Stimulated activated CD4-positive, alpha-beta T cell treated with anti-CD3 and anti-CD28 coated beads, Interleukin-1b, Interleukin-23, amount 100 ng/mL, for 24 hours (primary cell): ENCODE data around the gene THRA.
A peak's percentile ranks its signal among the peaks of the same experiment; 100 is the strongest.

ENCODE experiments used
- DNase-seq, 4 experiments: peaks; one replicate each; pipeline ENCODE4 v3.0.0-alpha.2; 2020; ENCODE audit warnings: low read depth in 4 of 4, low spot score in 1 of 4

THRA gene

DNA sequence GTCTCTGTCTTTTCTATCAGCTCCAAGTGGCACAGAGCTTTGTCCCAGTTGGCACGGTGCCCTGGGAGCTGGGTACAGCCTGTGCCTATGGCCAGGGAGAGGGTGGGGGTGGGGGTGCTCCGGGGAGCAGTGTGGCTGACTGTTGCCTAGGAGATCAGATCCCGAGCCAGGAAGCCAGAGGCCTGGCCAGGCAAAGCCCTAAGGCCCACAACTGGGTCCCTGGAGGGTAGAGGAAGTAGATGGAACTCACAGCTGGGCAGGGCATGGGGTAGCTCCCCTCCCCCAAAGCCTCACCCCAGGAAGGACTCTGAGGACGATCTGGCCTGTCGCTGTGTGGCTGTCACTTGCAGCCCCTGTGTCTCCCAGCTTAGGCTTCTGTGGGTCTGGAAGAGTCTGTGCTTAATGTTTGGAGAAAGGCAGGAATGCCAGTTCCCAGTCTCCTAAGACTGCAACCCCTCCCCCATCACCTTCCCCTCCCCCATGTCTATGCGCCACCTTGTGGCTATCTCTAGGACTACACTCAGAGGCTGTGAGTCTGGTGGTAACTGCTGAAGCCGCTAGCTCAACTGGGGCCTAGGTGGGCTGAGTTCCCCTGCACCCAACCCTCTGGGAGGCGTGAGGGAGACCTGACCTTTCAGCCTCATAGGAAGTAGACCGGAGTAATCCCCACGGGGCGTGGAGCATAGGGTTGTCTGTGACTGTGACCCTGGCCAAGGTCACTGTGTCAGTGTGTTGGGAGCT is 12.6 kb downstream of the THRA start:
- peak in 3 of 4 experiments; percentile 45 to 61 (median 49) for DNase-seq

DNA sequence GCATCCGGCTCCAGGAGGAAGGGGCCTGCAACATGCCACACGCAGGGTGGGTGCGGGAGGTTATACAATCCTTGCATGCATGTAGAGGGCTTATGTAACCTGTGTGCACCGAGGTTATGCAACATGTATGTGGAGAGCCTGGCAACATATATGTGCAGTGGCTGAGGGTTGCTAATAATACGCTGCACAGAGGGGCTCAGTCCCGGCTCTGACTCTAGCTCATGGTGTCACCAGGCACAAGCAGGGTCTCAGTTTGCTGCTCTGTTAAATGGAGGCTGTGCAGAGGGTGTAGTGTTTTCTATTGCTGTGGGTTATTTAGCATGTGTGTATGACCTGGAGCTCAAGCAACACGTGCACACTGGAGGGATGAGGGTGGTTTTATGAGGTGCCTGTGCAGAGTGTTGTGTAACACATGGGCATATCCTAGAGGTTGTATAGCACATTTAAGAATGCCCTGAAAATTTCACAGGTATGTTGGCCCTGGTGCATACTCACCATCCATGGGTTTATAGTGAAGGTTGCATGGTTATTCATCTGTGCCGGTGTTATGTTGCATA is 13.3 kb downstream of the THRA start:
- DNase-seq = no peak

DNA sequence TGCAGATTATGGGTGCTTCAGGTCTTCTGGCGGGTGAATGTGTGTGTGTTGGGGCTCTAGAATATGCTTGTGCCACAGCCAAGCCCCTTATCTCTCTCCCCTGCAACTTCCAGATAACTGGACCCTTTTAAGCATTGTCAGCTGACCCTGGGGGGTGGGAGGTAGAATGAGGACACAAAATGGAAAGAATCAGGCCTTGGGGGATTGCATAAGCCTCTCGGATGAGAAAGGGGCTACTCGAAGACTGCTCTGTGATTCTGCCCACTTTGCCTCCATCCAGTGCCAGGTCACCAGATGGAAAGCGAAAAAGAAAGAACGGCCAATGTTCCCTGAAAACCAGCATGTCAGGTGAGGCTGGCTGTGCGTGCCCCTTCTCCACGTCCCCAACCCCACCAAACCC is 13.8 kb downstream of the THRA start:
- no peak for DNase-seq

DNA sequence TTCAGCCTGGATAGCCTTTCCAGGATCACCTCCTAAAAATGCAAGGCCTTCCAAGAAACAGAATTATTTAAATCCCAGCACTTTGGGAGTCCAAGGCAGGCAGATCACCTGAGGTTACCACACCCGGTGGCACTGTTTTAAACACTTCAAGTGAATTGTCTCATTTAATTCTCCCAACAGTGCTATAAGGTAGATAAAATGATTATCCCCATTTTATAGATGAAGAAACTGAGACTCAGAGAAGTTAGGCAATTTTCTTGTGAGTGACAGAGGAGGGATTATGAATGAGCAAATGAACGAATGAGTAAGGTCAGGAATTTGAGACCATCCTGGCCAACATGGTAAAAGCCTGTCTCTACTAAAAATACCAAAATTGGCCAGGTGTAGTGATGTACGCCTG is 16.8 kb downstream of the THRA start:
- no peak for DNase-seq

- no peak for DNase-seq
These were observed 21.7 kb downstream of the THRA start for GRCh38 chr17:40084477-40084876.

GRCh38 chr17:40086150-40087044 is 23.6 kb downstream of the THRA start:
- DNase-seq = peak in 3 of 4 experiments; percentile 46 to 56 (median 49)

DNA sequence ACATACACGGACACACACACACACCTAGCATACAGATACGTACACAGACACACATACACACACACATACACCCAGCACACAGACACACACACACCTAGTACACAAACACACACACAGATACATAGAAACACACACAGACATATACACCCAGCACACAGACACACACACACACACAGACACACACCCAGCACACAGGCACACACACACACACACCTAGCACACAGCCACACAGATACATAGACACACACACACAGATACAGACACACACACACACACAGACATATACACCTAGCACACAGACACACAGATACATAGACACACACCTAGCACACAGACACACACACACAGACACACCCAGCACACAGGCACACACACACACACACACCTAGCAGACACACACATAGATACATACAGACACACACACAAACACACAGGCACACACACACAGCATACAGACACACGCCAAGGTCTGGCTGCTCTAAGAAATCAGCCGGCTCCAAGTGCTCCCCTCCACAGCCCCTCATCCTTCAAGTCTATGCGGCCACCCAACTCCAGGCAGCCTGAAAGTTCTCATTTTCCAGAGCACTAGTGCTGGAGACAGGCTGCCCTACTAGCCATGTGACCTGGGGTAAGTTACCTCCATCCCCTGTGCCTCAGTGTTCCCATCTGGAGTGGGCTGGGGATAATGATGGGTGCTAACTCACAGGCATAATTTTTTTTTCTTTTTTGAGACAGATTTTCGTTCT is 24.5 kb downstream of the THRA start:
- no peak for DNase-seq

DNA sequence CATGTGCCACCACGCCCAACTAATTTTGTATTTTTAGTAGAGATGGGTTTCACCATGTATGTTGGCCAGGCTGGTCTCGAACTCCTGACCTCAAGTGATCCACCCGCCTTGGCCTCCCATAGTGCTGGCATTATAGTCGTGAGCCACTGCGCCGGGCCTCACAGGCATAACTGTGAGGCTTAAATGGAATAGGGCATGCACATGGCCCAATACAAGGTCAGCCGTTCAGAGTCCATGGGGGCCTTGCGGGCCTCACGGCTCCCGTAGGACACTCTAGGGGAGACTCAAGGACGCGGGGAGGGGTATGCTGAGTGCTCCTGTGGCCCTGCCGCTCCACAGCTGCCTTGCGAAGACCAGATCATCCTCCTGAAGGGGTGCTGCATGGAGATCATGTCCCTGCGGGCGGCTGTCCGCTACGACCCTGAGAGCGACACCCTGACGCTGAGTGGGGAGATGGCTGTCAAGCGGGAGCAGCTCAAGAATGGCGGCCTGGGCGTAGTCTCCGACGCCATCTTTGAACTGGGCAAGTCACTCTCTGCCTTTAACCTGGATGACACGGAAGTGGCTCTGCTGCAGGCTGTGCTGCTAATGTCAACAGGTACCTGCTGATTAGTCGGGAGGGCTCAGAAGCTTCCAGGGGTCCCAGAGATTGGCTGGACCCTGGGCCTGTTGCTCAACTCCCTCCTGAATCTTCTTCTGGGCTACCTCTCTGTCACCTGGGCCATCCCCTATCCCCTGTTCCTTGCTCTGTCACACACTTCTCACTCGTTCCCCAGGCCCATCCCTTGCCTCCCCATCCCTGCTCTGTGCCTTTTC is 25.3 kb downstream of the THRA start:
- DNase-seq = no peak

- no peak for DNase-seq
These were observed 26.5 kb downstream of the THRA start for GRCh38 chr17:40089077-40089895.

DNA sequence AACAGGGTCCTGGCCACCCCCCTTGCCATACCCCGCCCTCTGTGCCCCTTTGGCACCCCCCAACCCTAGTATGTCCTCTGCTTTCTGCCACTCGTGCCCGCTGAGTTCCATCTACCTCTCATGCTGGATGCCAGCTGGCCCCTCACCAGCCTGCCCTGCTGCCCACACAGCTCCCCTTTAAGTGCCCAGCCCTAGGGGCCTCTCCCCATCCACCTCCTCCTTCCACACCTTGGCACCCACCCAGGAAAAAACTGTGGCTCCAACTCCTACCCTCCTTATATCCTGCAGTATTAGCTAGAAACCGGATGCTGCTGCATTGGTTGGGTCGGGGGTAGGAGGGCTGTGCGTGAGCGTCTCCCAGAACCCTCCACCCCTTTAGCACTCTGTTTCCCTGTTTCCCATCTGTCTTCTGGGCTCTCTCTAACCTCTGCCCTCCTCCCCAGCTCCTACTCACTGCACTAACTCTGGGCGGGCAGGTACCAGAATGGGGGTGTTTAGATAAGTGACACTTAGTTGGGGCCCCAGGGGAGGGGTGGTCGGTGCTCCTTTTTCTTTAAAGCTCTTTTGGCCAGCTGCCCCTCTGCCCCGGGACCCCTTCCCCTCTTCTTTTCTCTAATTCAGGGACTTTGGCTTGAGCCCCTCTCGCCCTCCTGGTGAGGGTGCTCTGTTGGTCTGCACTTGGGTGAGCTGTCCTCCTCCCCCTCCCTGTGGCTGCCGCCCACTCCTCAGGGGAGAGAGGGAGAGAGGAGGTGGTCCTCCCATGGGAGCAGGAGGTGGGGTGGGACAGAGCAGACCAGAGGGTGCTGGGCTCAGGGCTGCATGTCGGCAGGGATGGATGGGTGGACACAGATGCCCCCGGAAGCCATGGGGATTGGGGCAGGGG is 27.7 kb downstream of the THRA start:
- DNase-seq = no peak

- DNase-seq = no peak
These were observed 29.1 kb downstream of the THRA start for GRCh38 chr17:40091691-40092397.

GRCh38 chr17:40092581-40092980 is 29.8 kb downstream of the THRA start:
- DNase-seq = no peak

DNA sequence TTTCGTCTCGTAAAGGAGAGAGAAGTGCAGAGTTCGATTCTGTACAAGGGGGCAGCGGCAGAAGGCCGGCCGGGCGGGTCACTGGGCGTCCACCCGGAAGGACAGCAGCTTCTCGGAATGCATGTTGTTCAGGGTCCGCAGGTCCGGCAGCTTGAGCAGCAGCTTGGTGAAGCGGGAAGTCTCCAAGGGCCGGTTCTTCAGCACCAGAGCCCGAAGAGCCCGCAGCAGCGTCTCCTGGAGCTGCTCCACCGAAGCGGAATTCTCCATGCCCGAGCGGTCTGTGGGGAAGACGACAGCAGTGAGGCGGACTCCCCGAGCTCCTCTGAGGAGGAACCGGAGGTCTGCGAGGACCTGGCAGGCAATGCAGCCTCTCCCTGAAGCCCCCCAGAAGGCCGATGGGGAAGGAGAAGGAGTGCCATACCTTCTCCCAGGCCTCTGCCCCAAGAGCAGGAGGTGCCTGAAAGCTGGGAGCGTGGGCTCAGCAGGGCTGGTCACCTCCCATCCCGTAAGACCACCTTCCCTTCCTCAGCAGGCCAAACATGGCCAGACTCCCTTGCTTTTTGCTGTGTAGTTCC is 30.3 kb downstream of the THRA start:
- no peak for DNase-seq

- DNase-seq = no peak
These were observed 30.9 kb downstream of the THRA start for GRCh38 chr17:40093580-40094201.

DNA sequence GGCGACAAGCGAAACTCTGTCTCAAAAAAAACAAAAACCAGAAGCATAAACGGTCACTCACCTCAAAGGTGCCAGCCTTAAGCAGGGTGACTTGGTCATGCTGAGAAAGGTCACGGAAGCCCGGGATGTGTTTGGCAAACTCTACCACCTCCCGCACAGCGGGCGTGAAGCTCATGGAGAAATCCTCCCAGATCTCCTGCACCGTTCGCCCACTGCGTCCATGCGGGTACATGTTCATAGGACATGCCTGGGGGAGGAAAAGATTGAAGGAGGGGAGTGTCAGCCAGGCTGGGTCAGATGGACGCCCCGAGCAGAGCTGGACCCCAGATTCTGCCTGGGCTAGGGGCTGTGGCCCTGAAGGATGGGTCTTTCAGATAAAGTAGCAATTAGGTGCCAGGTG is 32.1 kb downstream of the THRA start:
- DNase-seq = no peak

GRCh38 chr17:40095351-40095943 is 32.7 kb downstream of the THRA start:
- DNase-seq = no peak
